ENCODE data around the gene PGC.
A peak's percentile ranks its signal among the peaks of the same experiment; 100 is the strongest.

The PGC gene

GRCh38 chr6:41747256-41748101 lies at the start of gene PGC:
Gene PGC (minus strand): TSS chr6:41747397. CDS start chr6:41747334, 63 bp downstream.
- Histone ChIP-seq H3K27ac (ENCODE audit: low read length) (no peak within 1 kb of the TSS), H3K4me1 (ENCODE audit: control insufficient read depth, insufficient read depth, low read length) (no peaks in the 10 kb centered on the region), H3K4me3 (ENCODE audit: low read length in 2 of 2) (no peak within 1 kb of the TSS), H3K36me3 (ENCODE audit: control insufficient read depth in 2 of 2, insufficient read depth in 2 of 2, low read length in 2 of 2) (no peaks in the 10 kb centered on the region), H3K9me3 (ENCODE audit: control insufficient read depth in 2 of 2, low read length in 2 of 2) (no peaks in the 10 kb centered on the region), H3K9ac (ENCODE audit: low read length in 2 of 2) (no peak within 1 kb of the TSS), H3K27me3 (ENCODE audit: control insufficient read depth in 1 of 2, insufficient read depth in 2 of 2, low read length in 2 of 2) (no peaks in the 10 kb centered on the region)

GRCh38 chr6:41796474-41796873 lies 49.3 kb upstream of the PGC start:
- Histone ChIP-seq H3K27me3 (ENCODE audit: control insufficient read depth in 1 of 2, insufficient read depth in 2 of 2, low read length in 2 of 2) (no peaks in the 10 kb centered on the region), H3K4me3 (ENCODE audit: low read length in 2 of 2) (no peak overlapping the region), H3K36me3 (ENCODE audit: control insufficient read depth in 2 of 2, insufficient read depth in 2 of 2, low read length in 2 of 2) (peaks cover 18 to 29% of the 10 kb centered on the region in 2 donors), H3K4me1 (ENCODE audit: control insufficient read depth, insufficient read depth, low read length) (no peaks in the 10 kb centered on the region), H3K27ac (ENCODE audit: low read length) (no peak overlapping the region), H3K9me3 (ENCODE audit: control insufficient read depth in 2 of 2, low read length in 2 of 2) (no peaks in the 10 kb centered on the region), H3K9ac (ENCODE audit: low read length in 2 of 2) (no peak overlapping the region)

- peaks cover 25 to 29% of the 10 kb centered on the region in 2 donors for H3K36me3 ChIP-seq (ENCODE audit: control insufficient read depth in 2 of 2, insufficient read depth in 2 of 2, low read length in 2 of 2)
- no peak overlapping the region for H3K9ac ChIP-seq (ENCODE audit: low read length in 2 of 2)
- H3K4me3 ChIP-seq (ENCODE audit: low read length in 2 of 2) = no peak overlapping the region
- H3K27me3 ChIP-seq (ENCODE audit: control insufficient read depth in 1 of 2, insufficient read depth in 2 of 2, low read length in 2 of 2) = no peaks in the 10 kb centered on the region
- no peaks in the 10 kb centered on the region for H3K9me3 ChIP-seq (ENCODE audit: control insufficient read depth in 2 of 2, low read length in 2 of 2)
- peaks cover 14% of the 10 kb centered on the region for H3K4me1 ChIP-seq (ENCODE audit: control insufficient read depth, insufficient read depth, low read length)
- no peak overlapping the region for H3K27ac ChIP-seq (ENCODE audit: low read length)
Observed at GRCh38 chr6:41791984-41792383, 44.8 kb upstream of the PGC start.

GRCh38 chr6:41791305-41791704 lies 44.1 kb upstream of the PGC start:
- Histone ChIP-seq H3K27me3 (ENCODE audit: control insufficient read depth in 1 of 2, insufficient read depth in 2 of 2, low read length in 2 of 2) (no peaks in the 10 kb centered on the region), H3K9ac (ENCODE audit: low read length in 2 of 2) (no peak overlapping the region), H3K36me3 (ENCODE audit: control insufficient read depth in 2 of 2, insufficient read depth in 2 of 2, low read length in 2 of 2) (peaks cover 25 to 27% of the 10 kb centered on the region in 2 donors), H3K4me3 (ENCODE audit: low read length in 2 of 2) (no peak overlapping the region), H3K4me1 (ENCODE audit: control insufficient read depth, insufficient read depth, low read length) (peaks cover 16% of the 10 kb centered on the region), H3K9me3 (ENCODE audit: control insufficient read depth in 2 of 2, low read length in 2 of 2) (no peaks in the 10 kb centered on the region), H3K27ac (ENCODE audit: low read length) (no peak overlapping the region)

- Histone ChIP-seq H3K9ac (ENCODE audit: low read length in 2 of 2) (no peak overlapping the region), H3K36me3 (ENCODE audit: control insufficient read depth in 2 of 2, insufficient read depth in 2 of 2, low read length in 2 of 2) (peaks cover 19 to 24% of the 10 kb centered on the region in 2 donors), H3K27ac (ENCODE audit: low read length) (no peak overlapping the region), H3K27me3 (ENCODE audit: control insufficient read depth in 1 of 2, insufficient read depth in 2 of 2, low read length in 2 of 2) (no peaks in the 10 kb centered on the region), H3K9me3 (ENCODE audit: control insufficient read depth in 2 of 2, low read length in 2 of 2) (no peaks in the 10 kb centered on the region), H3K4me3 (ENCODE audit: low read length in 2 of 2) (no peak overlapping the region), H3K4me1 (ENCODE audit: control insufficient read depth, insufficient read depth, low read length) (peaks cover 27% of the 10 kb centered on the region)
Observed at GRCh38 chr6:41790045-41790444, 42.8 kb upstream of the PGC start.

GRCh38 chr6:41789390-41789724 lies 42.2 kb upstream of the PGC start:
- Histone ChIP-seq H3K9ac (ENCODE audit: low read length in 2 of 2) (no peak overlapping the region), H3K9me3 (ENCODE audit: control insufficient read depth in 2 of 2, low read length in 2 of 2) (no peaks in the 10 kb centered on the region), H3K36me3 (ENCODE audit: control insufficient read depth in 2 of 2, insufficient read depth in 2 of 2, low read length in 2 of 2) (peaks cover 16 to 20% of the 10 kb centered on the region in 2 donors), H3K27me3 (ENCODE audit: control insufficient read depth in 1 of 2, insufficient read depth in 2 of 2, low read length in 2 of 2) (no peaks in the 10 kb centered on the region), H3K4me1 (ENCODE audit: control insufficient read depth, insufficient read depth, low read length) (peaks cover 29% of the 10 kb centered on the region), H3K27ac (ENCODE audit: low read length) (no peak overlapping the region), H3K4me3 (ENCODE audit: low read length in 2 of 2) (no peak overlapping the region)

- no peaks in the 10 kb centered on the region for H3K9me3 ChIP-seq (ENCODE audit: control insufficient read depth in 2 of 2, low read length in 2 of 2)
- no peaks in the 10 kb centered on the region for H3K27me3 ChIP-seq (ENCODE audit: control insufficient read depth in 1 of 2, insufficient read depth in 2 of 2, low read length in 2 of 2)
- peaks cover 16 to 20% of the 10 kb centered on the region in 2 donors for H3K36me3 ChIP-seq (ENCODE audit: control insufficient read depth in 2 of 2, insufficient read depth in 2 of 2, low read length in 2 of 2)
- peak within 1 kb of the TSS; percentile 85 to 99 for H3K4me3 ChIP-seq (ENCODE audit: low read length in 2 of 2)
- H3K4me1 ChIP-seq (ENCODE audit: control insufficient read depth, insufficient read depth, low read length) = peaks cover 29% of the 10 kb centered on the region
- H3K9ac ChIP-seq (ENCODE audit: low read length in 2 of 2) = peak within 1 kb of the TSS; percentile 95 to 99
- peak within 1 kb of the TSS; percentile 94 for H3K27ac ChIP-seq (ENCODE audit: low read length)
Observed at GRCh38 chr6:41787219-41787917, 40.2 kb upstream of the PGC start, which contains the start of gene TOMM6. Gene TOMM6 (plus strand): TSS chr6:41787694. CDS start chr6:41787698, 4 bp downstream.

GRCh38 chr6:41786451-41787218 lies 39.4 kb upstream of the PGC start:
- H3K9me3 ChIP-seq (ENCODE audit: control insufficient read depth in 2 of 2, low read length in 2 of 2) = no peaks in the 10 kb centered on the region

GRCh38 chr6:41785689-41786450 lies 38.7 kb upstream of the PGC start:
- Histone ChIP-seq H3K36me3 (ENCODE audit: control insufficient read depth in 2 of 2, insufficient read depth in 2 of 2, low read length in 2 of 2) (peaks cover 10 to 12% of the 10 kb centered on the region in 2 donors), H3K9ac (ENCODE audit: low read length in 2 of 2) (peak overlapping the region; percentile 50 to 55), H3K4me3 (ENCODE audit: low read length in 2 of 2) (peak overlapping the region; percentile 61 to 99), H3K27me3 (ENCODE audit: control insufficient read depth in 1 of 2, insufficient read depth in 2 of 2, low read length in 2 of 2) (no peaks in the 10 kb centered on the region), H3K27ac (ENCODE audit: low read length) (peak overlapping the region; percentile 53), H3K4me1 (ENCODE audit: control insufficient read depth, insufficient read depth, low read length) (peaks cover 38% of the 10 kb centered on the region), H3K9me3 (ENCODE audit: control insufficient read depth in 2 of 2, low read length in 2 of 2) (no peaks in the 10 kb centered on the region)

More at GRCh38 chr6:41786451-41787218, 39.4 kb upstream of the PGC start:
- Histone ChIP-seq H3K36me3 (ENCODE audit: control insufficient read depth in 2 of 2, insufficient read depth in 2 of 2, low read length in 2 of 2) (peaks cover 13 to 15% of the 10 kb centered on the region in 2 donors), H3K9ac (ENCODE audit: low read length in 2 of 2) (peak overlapping the region; percentile 92 to 95), H3K27me3 (ENCODE audit: control insufficient read depth in 1 of 2, insufficient read depth in 2 of 2, low read length in 2 of 2) (no peaks in the 10 kb centered on the region), H3K4me3 (ENCODE audit: low read length in 2 of 2) (peak overlapping the region; percentile 85 to 99), H3K4me1 (ENCODE audit: control insufficient read depth, insufficient read depth, low read length) (peaks cover 31% of the 10 kb centered on the region), H3K27ac (ENCODE audit: low read length) (peak overlapping the region; percentile 94)

GRCh38 chr6:41785254-41785653 lies 38.1 kb upstream of the PGC start:
- H3K27ac ChIP-seq (ENCODE audit: low read length) = no peak overlapping the region
- H3K9me3 ChIP-seq (ENCODE audit: control insufficient read depth in 2 of 2, low read length in 2 of 2) = no peaks in the 10 kb centered on the region
- peaks cover 7 to 9% of the 10 kb centered on the region in 2 donors for H3K36me3 ChIP-seq (ENCODE audit: control insufficient read depth in 2 of 2, insufficient read depth in 2 of 2, low read length in 2 of 2)
- H3K9ac ChIP-seq (ENCODE audit: low read length in 2 of 2) = no peak overlapping the region
- no peaks in the 10 kb centered on the region for H3K27me3 ChIP-seq (ENCODE audit: control insufficient read depth in 1 of 2, insufficient read depth in 2 of 2, low read length in 2 of 2)
- peak overlapping the region in 1 of 2 donors; percentile 99 for H3K4me3 ChIP-seq (ENCODE audit: low read length in 2 of 2)
- peaks cover 41% of the 10 kb centered on the region for H3K4me1 ChIP-seq (ENCODE audit: control insufficient read depth, insufficient read depth, low read length)
